ENCODE results near the gene WBP1L.

Gene WBP1L

DNA sequence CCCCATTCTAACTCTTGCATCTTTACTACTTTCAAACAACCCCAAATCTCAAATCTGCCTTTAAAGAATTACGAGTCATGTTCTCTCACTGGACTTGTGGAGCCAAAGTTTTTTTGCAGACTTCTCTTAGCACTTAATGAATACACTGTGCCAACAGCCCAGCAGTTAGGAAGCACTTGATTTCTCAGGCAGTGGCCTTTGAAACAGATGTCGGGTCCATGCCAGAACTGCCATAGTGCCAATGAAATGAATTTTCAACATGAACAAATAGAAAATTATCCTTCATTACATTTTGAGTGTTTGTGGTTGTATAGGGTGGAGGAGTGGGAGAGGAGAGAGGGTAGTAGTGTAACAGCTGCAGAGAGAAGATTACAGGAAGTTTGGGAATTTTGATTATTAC is 116.2 kb downstream of the WBP1L start:
- no peaks in the 10 kb centered on the region for H3K9me3 ChIP-seq (ENCODE audit: insufficient read depth, low read length)
- TF ChIP-seq, protein P1, sequence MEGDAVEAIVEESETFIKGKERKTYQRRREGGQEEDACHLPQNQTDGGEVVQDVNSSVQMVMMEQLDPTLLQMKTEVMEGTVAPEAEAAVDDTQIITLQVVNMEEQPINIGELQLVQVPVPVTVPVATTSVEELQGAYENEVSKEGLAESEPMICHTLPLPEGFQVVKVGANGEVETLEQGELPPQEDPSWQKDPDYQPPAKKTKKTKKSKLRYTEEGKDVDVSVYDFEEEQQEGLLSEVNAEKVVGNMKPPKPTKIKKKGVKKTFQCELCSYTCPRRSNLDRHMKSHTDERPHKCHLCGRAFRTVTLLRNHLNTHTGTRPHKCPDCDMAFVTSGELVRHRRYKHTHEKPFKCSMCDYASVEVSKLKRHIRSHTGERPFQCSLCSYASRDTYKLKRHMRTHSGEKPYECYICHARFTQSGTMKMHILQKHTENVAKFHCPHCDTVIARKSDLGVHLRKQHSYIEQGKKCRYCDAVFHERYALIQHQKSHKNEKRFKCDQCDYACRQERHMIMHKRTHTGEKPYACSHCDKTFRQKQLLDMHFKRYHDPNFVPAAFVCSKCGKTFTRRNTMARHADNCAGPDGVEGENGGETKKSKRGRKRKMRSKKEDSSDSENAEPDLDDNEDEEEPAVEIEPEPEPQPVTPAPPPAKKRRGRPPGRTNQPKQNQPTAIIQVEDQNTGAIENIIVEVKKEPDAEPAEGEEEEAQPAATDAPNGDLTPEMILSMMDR (IDR thresholded peaks at IDR 0.05; ENCODE audit: insufficient read depth, low read length, poor library complexity, severe bottlenecking), result no peak
- no peak for TF ChIP-seq EZH2phosphoT487 (conservative IDR thresholded peaks at IDR 0.05; ENCODE audit: low read length)
- H3K36me3 ChIP-seq (ENCODE audit: low read length), result no peaks in the 10 kb centered on the region
- H2AFZ ChIP-seq (ENCODE audit: low read depth, low read length, severe bottlenecking), result no peak overlapping the region
- H3K79me2 ChIP-seq (ENCODE audit: insufficient read depth, low read length), result no peaks in the 10 kb centered on the region
- H3K9ac ChIP-seq (ENCODE audit: low read length), result no peak overlapping the region
- H3K27me3 ChIP-seq (ENCODE audit: low read length), result no peaks in the 10 kb centered on the region
- H3K4me3 ChIP-seq (ENCODE audit: insufficient read depth, low read length, poor library complexity, severe bottlenecking), result no peak overlapping the region
- no peaks in the 10 kb centered on the region for H3F3A ChIP-seq (ENCODE audit: insufficient read depth)
- no peak overlapping the region for H3K4me2 ChIP-seq (ENCODE audit: low read depth, low read length, poor library complexity, severe bottlenecking)
- no peak overlapping the region for H3K27ac ChIP-seq (ENCODE audit: low read depth, low read length)
- no peaks in the 10 kb centered on the region for H3K9me2 ChIP-seq (replicated peaks; ENCODE audit: insufficient read depth, low read length)
- H4K20me1 ChIP-seq (ENCODE audit: low read depth, low read length), result no peaks in the 10 kb centered on the region

DNA sequence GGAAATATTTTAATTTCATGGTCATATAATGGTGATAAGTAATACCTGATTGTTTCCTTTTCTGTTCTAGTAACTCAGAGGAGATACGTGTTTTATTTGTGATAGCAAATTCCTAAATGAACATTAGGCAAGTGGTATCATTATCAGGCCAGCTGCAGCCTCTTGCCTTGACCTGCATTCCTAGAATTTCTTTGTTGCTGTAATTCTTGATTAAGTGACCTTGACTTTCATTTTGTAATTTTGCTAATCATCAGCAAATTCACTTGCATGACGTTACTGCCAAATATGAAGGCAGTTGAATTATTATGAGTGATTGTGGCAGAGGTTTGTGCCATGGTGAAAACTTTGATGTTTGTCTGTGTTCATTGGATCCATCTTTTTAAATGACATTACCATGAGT is 119.9 kb downstream of the WBP1L start:
- no peaks in the 10 kb centered on the region for H3K9me3 ChIP-seq (ENCODE audit: insufficient read depth, low read length)
- no peaks in the 10 kb centered on the region for H3K27me3 ChIP-seq (ENCODE audit: low read length)
- TF ChIP-seq, protein P1 (IDR thresholded peaks at IDR 0.05; ENCODE audit: insufficient read depth, low read length, poor library complexity, severe bottlenecking), result no peak
- TF ChIP-seq EZH2phosphoT487 (conservative IDR thresholded peaks at IDR 0.05; ENCODE audit: low read length), result no peak
- no peaks in the 10 kb centered on the region for H3F3A ChIP-seq (ENCODE audit: insufficient read depth)
- H3K9me2 ChIP-seq (replicated peaks; ENCODE audit: insufficient read depth, low read length), result no peaks in the 10 kb centered on the region
- no peak overlapping the region for H3K4me2 ChIP-seq (ENCODE audit: low read depth, low read length, poor library complexity, severe bottlenecking)
- no peak overlapping the region for H3K27ac ChIP-seq (ENCODE audit: low read depth, low read length)
- no peaks in the 10 kb centered on the region for H4K20me1 ChIP-seq (ENCODE audit: low read depth, low read length)
- no peaks in the 10 kb centered on the region for H3K79me2 ChIP-seq (ENCODE audit: insufficient read depth, low read length)
- no peak overlapping the region for H3K4me3 ChIP-seq (ENCODE audit: insufficient read depth, low read length, poor library complexity, severe bottlenecking)
- no peaks in the 10 kb centered on the region for H3K36me3 ChIP-seq (ENCODE audit: low read length)
- H2AFZ ChIP-seq (ENCODE audit: low read depth, low read length, severe bottlenecking), result no peak overlapping the region
- H3K9ac ChIP-seq (ENCODE audit: low read length), result no peak overlapping the region

DNA sequence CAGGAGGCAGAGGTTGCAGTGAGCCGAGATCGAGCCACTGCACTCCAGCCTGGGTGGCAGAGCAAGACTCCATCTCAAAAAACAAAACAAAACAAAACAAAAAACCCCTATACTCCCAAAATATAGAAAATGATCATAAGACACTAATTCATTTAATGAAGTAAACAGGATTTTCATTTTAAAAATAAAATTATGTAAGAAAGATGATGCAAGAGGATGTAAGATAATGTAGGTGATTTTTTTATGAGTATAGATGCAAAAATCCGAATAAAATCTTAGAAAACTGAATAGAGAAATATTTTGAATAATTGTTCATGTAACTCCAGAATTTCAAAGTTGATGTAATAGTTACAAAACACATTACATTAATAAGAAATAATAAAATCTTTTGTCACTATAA is 121.9 kb downstream of the WBP1L start:
- no peaks in the 10 kb centered on the region for H3K36me3 ChIP-seq (ENCODE audit: low read length)
- no peaks in the 10 kb centered on the region for H3K9me2 ChIP-seq (replicated peaks; ENCODE audit: insufficient read depth, low read length)
- H3K4me3 ChIP-seq (ENCODE audit: insufficient read depth, low read length, poor library complexity, severe bottlenecking), result no peak overlapping the region
- H3K27ac ChIP-seq (ENCODE audit: low read depth, low read length), result no peak overlapping the region
- H4K20me1 ChIP-seq (ENCODE audit: low read depth, low read length), result no peaks in the 10 kb centered on the region
- TF ChIP-seq, protein P1 (IDR thresholded peaks at IDR 0.05; ENCODE audit: insufficient read depth, low read length, poor library complexity, severe bottlenecking), result no peak
- no peak for TF ChIP-seq EZH2phosphoT487 (conservative IDR thresholded peaks at IDR 0.05; ENCODE audit: low read length)
- H3K9ac ChIP-seq (ENCODE audit: low read length), result no peak overlapping the region
- H3K79me2 ChIP-seq (ENCODE audit: insufficient read depth, low read length), result no peaks in the 10 kb centered on the region
- no peaks in the 10 kb centered on the region for H3K27me3 ChIP-seq (ENCODE audit: low read length)
- no peaks in the 10 kb centered on the region for H3K9me3 ChIP-seq (ENCODE audit: insufficient read depth, low read length)
- H3F3A ChIP-seq (ENCODE audit: insufficient read depth), result no peaks in the 10 kb centered on the region
- no peak overlapping the region for H2AFZ ChIP-seq (ENCODE audit: low read depth, low read length, severe bottlenecking)
- no peak overlapping the region for H3K4me2 ChIP-seq (ENCODE audit: low read depth, low read length, poor library complexity, severe bottlenecking)

Data from SU-DHL-6 (cell line).